H9 (cell line): ENCODE results near the gene MAGT1. TPM values are rescaled to one million over a fixed set of nuclear protein-coding genes. Genes with fewer than 3 reads are reported as not detected.
"Not testable (repeated sequence)": the region's sequence is repeated elsewhere in the genome, so short reads cannot be mapped to it uniquely, and the experiment has no call there.

Experiments
- DNase-seq: peaks from one replicate; pipeline ENCODE4 v3.0.0-alpha.2; 2017
- H2AFZ ChIP-seq: one replicate; pipeline ENCODE4 v1.6.1; 2013; ENCODE audit warnings: mild to moderate bottlenecking, low read length, control low read depth, moderate library complexity
- H2AK5ac ChIP-seq: 2 replicates; pipeline ENCODE4 v1.6.1; 2013; ENCODE audit warnings: low read length, control low read depth, mixed read lengths; ENCODE audit not compliant: insufficient read length
- H2BK120ac ChIP-seq: one replicate; pipeline ENCODE4 v1.6.1; 2013; ENCODE audit warnings: low read depth, mild to moderate bottlenecking, low read length, control low read depth, inconsistent platforms; ENCODE audit not compliant: poor library complexity, severe bottlenecking
- H2BK12ac ChIP-seq: 2 replicates; pipeline ENCODE4 v1.6.1; 2013; ENCODE audit warnings: low read length, control low read depth, mixed read lengths, low read depth; ENCODE audit not compliant: insufficient read length
- H2BK15ac ChIP-seq: 2 replicates; pipeline ENCODE4 v1.6.1; 2013; ENCODE audit warnings: low read depth, low read length, control low read depth
- H2BK20ac ChIP-seq: one replicate; pipeline ENCODE4 v1.6.1; 2013; ENCODE audit warnings: low read depth, mild to moderate bottlenecking, low read length, control low read depth, inconsistent platforms; ENCODE audit not compliant: poor library complexity, severe bottlenecking
- H2BK5ac ChIP-seq: 2 replicates; pipeline ENCODE4 v1.6.1; 2013; ENCODE audit warnings: low read length, control low read depth, mixed read lengths; ENCODE audit not compliant: insufficient read length
- H3K14ac ChIP-seq: 2 replicates; pipeline ENCODE4 v1.6.1; 2013; ENCODE audit warnings: low read length, control low read depth; ENCODE audit not compliant: insufficient read depth
- H3K18ac ChIP-seq: 2 replicates; pipeline ENCODE4 v1.6.1; 2013; ENCODE audit warnings: low read depth, mild to moderate bottlenecking, mixed read lengths, low read length, control low read depth; ENCODE audit not compliant: insufficient read length
- H3K23ac ChIP-seq: 2 replicates; pipeline ENCODE4 v1.6.1; 2013; ENCODE audit warnings: low read length, control low read depth, mixed read lengths, low read depth; ENCODE audit not compliant: insufficient read length
- H3K23me2 ChIP-seq: 2 replicates; pipeline ENCODE4 v1.6.1; 2013; ENCODE audit warnings: low read depth, mild to moderate bottlenecking, mixed read lengths, low read length, control low read depth; ENCODE audit not compliant: insufficient read length, poor library complexity, severe bottlenecking
- H3K27ac ChIP-seq: 2 replicates; pipeline ENCODE4 v1.5.1; 2013; ENCODE audit warnings: low read length, control low read depth, mixed read lengths, low read depth; ENCODE audit not compliant: insufficient read length
- H3K27me3 ChIP-seq: 2 replicates; pipeline ENCODE4 v1.6.1; 2013; ENCODE audit warnings: low read length, control low read depth, inconsistent platforms; ENCODE audit not compliant: insufficient read depth
- H3K4ac ChIP-seq: 2 replicates; pipeline ENCODE4 v1.6.1; 2013; ENCODE audit warnings: low read depth, mild to moderate bottlenecking, control low read depth, inconsistent platforms, low read length, moderate library complexity
- H3K4me1 ChIP-seq: 2 replicates; pipeline ENCODE4 v1.6.1; 2013; ENCODE audit warnings: low read length, control low read depth, inconsistent platforms; ENCODE audit not compliant: insufficient read depth
- H3K4me2 ChIP-seq: 2 replicates; pipeline ENCODE4 v1.6.1; 2013; ENCODE audit warnings: low read length, control low read depth, mixed read lengths; ENCODE audit not compliant: insufficient read length, insufficient read depth
- H3K56ac ChIP-seq: 2 replicates; pipeline ENCODE4 v1.6.1; 2013; ENCODE audit warnings: low read depth, mild to moderate bottlenecking, mixed read lengths, low read length, control low read depth; ENCODE audit not compliant: insufficient read length
- H3K79me1 ChIP-seq: 2 replicates; pipeline ENCODE4 v1.6.1; 2013; ENCODE audit warnings: low read depth, mild to moderate bottlenecking, moderate library complexity, low read length, control low read depth, inconsistent platforms; ENCODE audit not compliant: insufficient read depth, poor library complexity, severe bottlenecking
- H3K79me2 ChIP-seq: 2 replicates; pipeline ENCODE4 v1.6.1; 2013; ENCODE audit warnings: low read length, control low read depth, inconsistent platforms; ENCODE audit not compliant: insufficient read depth
- H3K9ac ChIP-seq: 2 replicates; pipeline ENCODE4 v1.6.1; 2013; ENCODE audit warnings: low read length, control low read depth, mixed read lengths; ENCODE audit not compliant: insufficient read length; ENCODE audit errors: extremely low read depth
- H3K9me3 ChIP-seq: one replicate; pipeline ENCODE4 v1.6.1; 2013; ENCODE audit warnings: low read depth, low read length, inconsistent platforms; ENCODE audit not compliant: control insufficient read depth
- H3T11ph ChIP-seq: one replicate; pipeline ENCODE4 v1.6.1; 2013; ENCODE audit warnings: mild to moderate bottlenecking, low read length, control low read depth, inconsistent platforms
- H4K20me1 ChIP-seq: one replicate; pipeline ENCODE4 v1.6.1; 2013; ENCODE audit not compliant: control insufficient read depth, insufficient read length, insufficient read depth
- H4K5ac ChIP-seq: 2 replicates; pipeline ENCODE4 v1.6.1; 2013; ENCODE audit warnings: low read depth, mild to moderate bottlenecking, mixed read lengths, low read length, control low read depth; ENCODE audit not compliant: insufficient read length
- H4K8ac ChIP-seq: replicated peaks from 2 replicates; pipeline ENCODE4 v1.6.1; 2013; ENCODE audit warnings: low read length, control low read depth, mixed read lengths, low read depth; ENCODE audit not compliant: insufficient read length
- H4K91ac ChIP-seq: 2 replicates; pipeline ENCODE4 v1.6.1; 2013; ENCODE audit warnings: low read depth, mild to moderate bottlenecking, moderate library complexity, mixed read lengths, low read length, control low read depth; ENCODE audit not compliant: insufficient read length
- H3K27ac Mint-ChIP-seq, 3 experiments: 2 replicates in 2 of 3; 3 replicates in 1 of 3; pipeline ENCODE4 v1.8.0; 2020 to 2021; ENCODE audit warnings: mixed read lengths in 3 of 3, mild to moderate bottlenecking in 1 of 3, moderate library complexity in 1 of 3
- H3K27me3 Mint-ChIP-seq: 2 replicates; pipeline ENCODE4 v1.8.0; 2021; ENCODE audit warnings: low read depth, mild to moderate bottlenecking, moderate library complexity, mixed read lengths
- H3K36me3 Mint-ChIP-seq, 3 experiments: 2 replicates in 2 of 3; 3 replicates in 1 of 3; pipeline ENCODE4 v1.8.0; 2020 to 2021; ENCODE audit warnings: low read depth in 3 of 3, mixed read lengths in 3 of 3; ENCODE audit not compliant: insufficient read depth in 1 of 3
- H3K4me1 Mint-ChIP-seq, 2 experiments: 2 replicates each; pipeline ENCODE4 v1.8.0; 2020; ENCODE audit warnings: mixed read lengths in 2 of 2
- H3K4me3 Mint-ChIP-seq, 2 experiments: 2 replicates in 1 of 2; 3 replicates in 1 of 2; pipeline ENCODE4 v1.8.0; 2020 to 2021; ENCODE audit warnings: mild to moderate bottlenecking in 2 of 2, mixed read lengths in 2 of 2, moderate library complexity in 1 of 2
- H3K9me3 Mint-ChIP-seq, 2 experiments: 2 replicates in 1 of 2; 3 replicates in 1 of 2; pipeline ENCODE4 v1.8.0; 2020; ENCODE audit warnings: mild to moderate bottlenecking in 2 of 2, mixed read lengths in 2 of 2, moderate library complexity in 1 of 2
- WGBS: extraction: QIAGEN DNeasy Blood & Tissue Kit; methylation state at CpG from one replicate; pipeline ENCODE4 v1.1.7; 2013; ENCODE audit warnings: missing lambda C conversion rate, low lambda C conversion rate, mixed read lengths; ENCODE audit not compliant: insufficient read length; ENCODE audit errors: extremely low coverage; 5-methylcytosine and 5-hydroxymethylcytosine counted together
- total RNA-seq: library from RNA; stranded (reverse); gene quantifications from 2 replicates; pipeline ENCODE4 v1.2.1, GENCODE V29; 2021
- TF ChIP-seq, protein P1 (sequence below): fragments of 200-600 bp; sonication (generic); conservative IDR thresholded peaks from 3 replicates; pipeline ENCODE4 v1.8.0; 2021; ENCODE audit warnings: antibody characterized with exemption, mild to moderate bottlenecking

The MAGT1 gene
- total RNA-seq, 1 experiment from 2014 or later, result 42.8 TPM

DNA sequence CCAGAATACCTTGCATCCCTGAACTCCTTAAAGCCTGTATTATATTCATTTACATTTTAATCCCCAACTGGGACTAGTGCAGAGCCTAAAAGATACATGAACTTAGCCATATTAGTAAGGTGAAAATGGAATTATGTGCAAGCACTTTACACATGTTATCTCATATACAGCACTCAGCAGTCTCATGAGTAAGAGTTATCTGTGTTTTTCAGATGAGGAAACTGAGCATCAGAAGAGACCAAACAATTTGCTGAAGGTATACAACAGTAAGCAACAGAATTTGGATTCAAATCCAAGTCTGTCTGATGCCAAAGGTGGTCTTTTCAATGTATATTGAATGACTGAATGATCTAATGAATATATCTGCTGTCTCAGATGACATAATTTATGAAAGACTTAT is 27.6 kb upstream of the MAGT1 start:
- H3K27me3 Mint-ChIP-seq, result no peaks in the 10 kb centered on the region

DNA sequence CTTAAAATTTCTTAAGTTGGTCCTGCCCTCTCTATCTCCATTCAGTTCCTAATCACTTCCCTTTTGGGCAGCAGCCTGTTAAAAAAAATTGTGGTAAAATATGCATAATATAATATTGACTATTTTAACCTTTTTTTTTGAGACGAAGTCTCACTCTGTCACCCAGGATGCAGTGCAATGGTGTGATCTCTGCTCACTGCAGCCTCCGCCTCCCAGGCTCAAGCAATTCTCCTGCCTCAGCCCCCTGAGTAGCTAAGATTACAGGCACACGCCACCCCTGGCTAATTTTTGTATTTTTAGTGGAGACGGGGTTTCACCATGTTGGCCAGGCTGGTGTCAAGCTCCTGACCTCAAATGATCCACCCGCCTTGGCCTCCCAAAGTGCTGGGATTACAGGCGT is 24.1 kb upstream of the MAGT1 start:
- H3T11ph ChIP-seq, H2BK120ac ChIP-seq, H2AFZ ChIP-seq, H3K27me3 ChIP-seq, H3K4me1 Mint-ChIP-seq, H3K79me2 ChIP-seq, H3K23ac ChIP-seq, H2BK20ac ChIP-seq, H4K5ac ChIP-seq, H3K27ac Mint-ChIP-seq, H4K8ac ChIP-seq, H3K79me1 ChIP-seq, H3K27me3 Mint-ChIP-seq, H2BK15ac ChIP-seq, H2BK5ac ChIP-seq, H3K18ac ChIP-seq, H3K27ac ChIP-seq, H3K14ac ChIP-seq, H3K36me3 Mint-ChIP-seq, H3K4ac ChIP-seq, H3K23me2 ChIP-seq, H3K4me1 ChIP-seq, DNase-seq, H3K9ac ChIP-seq, H3K4me3 Mint-ChIP-seq, H3K56ac ChIP-seq, H2AK5ac ChIP-seq, H3K4me2 ChIP-seq, H2BK12ac ChIP-seq, H4K20me1 ChIP-seq, H4K91ac ChIP-seq: not testable (repeated sequence)
- peaks cover 31% of the 10 kb centered on the region for H3K9me3 ChIP-seq
- peaks cover 40 to 47% of the 10 kb centered on the region in 2 experiments for H3K9me3 Mint-ChIP-seq
- WGBS, result no CpG with 5 or more reads among the region's 6 CpGs

More for the DNA sequence above, 27.6 kb upstream of the MAGT1 start:
- Mint-ChIP-seq H3K27ac (no peak overlapping the region), H3K4me3 (no peak overlapping the region), H3K4me1 (no peaks in the 10 kb centered on the region), H3K9me3 (peaks cover 34 to 41% of the 10 kb centered on the region in 2 experiments), H3K36me3 (peaks cover 0 to 4% (median 3%) of the 10 kb centered on the region in 3 experiments; a peak in 2 of 7 replicates)
- Histone ChIP-seq H3K56ac (no peak overlapping the region), H3K79me2 (no peaks in the 10 kb centered on the region), H3K27me3 (no peaks in the 10 kb centered on the region), H2BK20ac (no peak overlapping the region), H4K20me1 (no peaks in the 10 kb centered on the region), H2AK5ac (no peak overlapping the region), H3K18ac (no peak overlapping the region), H2BK5ac (no peak overlapping the region), H3K27ac (no peak overlapping the region), H3T11ph (no peak overlapping the region), H3K23me2 (no peaks in the 10 kb centered on the region), H3K4me1 (no peaks in the 10 kb centered on the region), H4K91ac (no peak overlapping the region), H4K5ac (no peak overlapping the region), H2BK120ac (no peak overlapping the region), H3K23ac (no peak overlapping the region), H3K4ac (no peak overlapping the region), H2BK15ac (no peak overlapping the region), H2AFZ (no peak overlapping the region), H4K8ac (no peak overlapping the region), H2BK12ac (no peak overlapping the region), H3K79me1 (no peaks in the 10 kb centered on the region), H3K14ac (no peak overlapping the region), H3K4me2 (no peak overlapping the region), H3K9me3 (peaks cover 24% of the 10 kb centered on the region), H3K9ac (no peak overlapping the region)
- TF ChIP-seq, protein P1, sequence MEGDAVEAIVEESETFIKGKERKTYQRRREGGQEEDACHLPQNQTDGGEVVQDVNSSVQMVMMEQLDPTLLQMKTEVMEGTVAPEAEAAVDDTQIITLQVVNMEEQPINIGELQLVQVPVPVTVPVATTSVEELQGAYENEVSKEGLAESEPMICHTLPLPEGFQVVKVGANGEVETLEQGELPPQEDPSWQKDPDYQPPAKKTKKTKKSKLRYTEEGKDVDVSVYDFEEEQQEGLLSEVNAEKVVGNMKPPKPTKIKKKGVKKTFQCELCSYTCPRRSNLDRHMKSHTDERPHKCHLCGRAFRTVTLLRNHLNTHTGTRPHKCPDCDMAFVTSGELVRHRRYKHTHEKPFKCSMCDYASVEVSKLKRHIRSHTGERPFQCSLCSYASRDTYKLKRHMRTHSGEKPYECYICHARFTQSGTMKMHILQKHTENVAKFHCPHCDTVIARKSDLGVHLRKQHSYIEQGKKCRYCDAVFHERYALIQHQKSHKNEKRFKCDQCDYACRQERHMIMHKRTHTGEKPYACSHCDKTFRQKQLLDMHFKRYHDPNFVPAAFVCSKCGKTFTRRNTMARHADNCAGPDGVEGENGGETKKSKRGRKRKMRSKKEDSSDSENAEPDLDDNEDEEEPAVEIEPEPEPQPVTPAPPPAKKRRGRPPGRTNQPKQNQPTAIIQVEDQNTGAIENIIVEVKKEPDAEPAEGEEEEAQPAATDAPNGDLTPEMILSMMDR, result no peak
- DNase-seq, result no peak
